GM13977 (cell line): ENCODE measurements around the gene ATXN7L3B.
"Not testable (repeated sequence)": the region's sequence is repeated elsewhere in the genome, so short reads cannot be mapped to it uniquely, and the experiment has no call there.

ENCODE experiments used
- DNase-seq: peaks from one replicate; pipeline ENCODE4 v3.0.0; 2012; ENCODE audit warnings: low spot score
- in situ Hi-C: fragments of 300-500 bp; cut with MboI; formaldehyde crosslinking; loops from one replicate; pipeline ENCODE4 v1.12.0; 2022; ENCODE audit warnings: low sequenced_read_pairs, low pct_unique_long_range_greater_than_20kb, mixed read lengths, inconsistent platforms; ENCODE audit not compliant: unreplicated experiment
- TF ChIP-seq, protein P1 (sequence below): IDR thresholded peaks from 2 replicates; pipeline ENCODE4 v1.5.1; 2012; ENCODE audit warnings: mild to moderate bottlenecking, control low read depth; ENCODE audit not compliant: insufficient read depth; ENCODE audit errors: extremely low read depth, missing control alignments

Gene ATXN7L3B, protein sequence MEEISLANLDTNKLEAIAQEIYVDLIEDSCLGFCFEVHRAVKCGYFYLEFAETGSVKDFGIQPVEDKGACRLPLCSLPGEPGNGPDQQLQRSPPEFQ

DNA sequence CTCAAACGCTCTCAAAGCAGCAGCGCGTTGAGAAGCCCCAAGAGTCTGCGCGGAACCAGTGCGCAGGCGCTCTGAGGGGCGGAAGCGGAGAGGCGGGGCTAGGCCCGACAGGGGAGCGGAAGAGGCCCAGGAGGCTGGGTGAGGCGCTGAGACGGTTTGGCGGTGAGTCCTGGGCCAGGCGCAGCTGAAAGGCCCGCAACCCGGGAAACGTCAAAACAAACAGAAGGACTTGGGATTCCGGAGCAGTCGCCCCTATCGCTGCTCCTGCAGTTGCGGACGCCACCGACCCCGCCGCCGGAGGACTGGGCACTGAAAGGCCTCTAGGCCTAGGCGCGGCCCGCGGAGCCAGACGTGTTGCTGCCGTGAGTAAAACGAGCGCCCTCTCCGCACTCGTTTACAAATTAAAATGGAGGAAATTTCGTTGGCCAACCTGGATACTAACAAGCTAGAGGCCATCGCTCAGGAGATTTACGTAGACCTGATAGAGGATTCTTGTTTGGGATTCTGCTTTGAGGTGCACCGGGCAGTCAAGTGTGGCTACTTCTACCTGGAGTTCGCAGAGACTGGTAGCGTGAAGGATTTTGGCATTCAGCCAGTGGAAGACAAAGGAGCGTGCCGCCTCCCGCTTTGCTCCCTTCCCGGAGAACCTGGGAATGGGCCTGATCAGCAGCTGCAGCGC lies at the start of gene ATXN7L3B:
Gene ATXN7L3B, plus strand, starts transcription at position 129 of the 679 bp plus-strand sequence. Its CDS starts 278 bp downstream, at position 407.
- in situ Hi-C loops, result no loop called here
- TF ChIP-seq, protein P1, sequence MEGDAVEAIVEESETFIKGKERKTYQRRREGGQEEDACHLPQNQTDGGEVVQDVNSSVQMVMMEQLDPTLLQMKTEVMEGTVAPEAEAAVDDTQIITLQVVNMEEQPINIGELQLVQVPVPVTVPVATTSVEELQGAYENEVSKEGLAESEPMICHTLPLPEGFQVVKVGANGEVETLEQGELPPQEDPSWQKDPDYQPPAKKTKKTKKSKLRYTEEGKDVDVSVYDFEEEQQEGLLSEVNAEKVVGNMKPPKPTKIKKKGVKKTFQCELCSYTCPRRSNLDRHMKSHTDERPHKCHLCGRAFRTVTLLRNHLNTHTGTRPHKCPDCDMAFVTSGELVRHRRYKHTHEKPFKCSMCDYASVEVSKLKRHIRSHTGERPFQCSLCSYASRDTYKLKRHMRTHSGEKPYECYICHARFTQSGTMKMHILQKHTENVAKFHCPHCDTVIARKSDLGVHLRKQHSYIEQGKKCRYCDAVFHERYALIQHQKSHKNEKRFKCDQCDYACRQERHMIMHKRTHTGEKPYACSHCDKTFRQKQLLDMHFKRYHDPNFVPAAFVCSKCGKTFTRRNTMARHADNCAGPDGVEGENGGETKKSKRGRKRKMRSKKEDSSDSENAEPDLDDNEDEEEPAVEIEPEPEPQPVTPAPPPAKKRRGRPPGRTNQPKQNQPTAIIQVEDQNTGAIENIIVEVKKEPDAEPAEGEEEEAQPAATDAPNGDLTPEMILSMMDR, result peak; percentile 4
- DNase-seq, result peak; percentile 90

DNA sequence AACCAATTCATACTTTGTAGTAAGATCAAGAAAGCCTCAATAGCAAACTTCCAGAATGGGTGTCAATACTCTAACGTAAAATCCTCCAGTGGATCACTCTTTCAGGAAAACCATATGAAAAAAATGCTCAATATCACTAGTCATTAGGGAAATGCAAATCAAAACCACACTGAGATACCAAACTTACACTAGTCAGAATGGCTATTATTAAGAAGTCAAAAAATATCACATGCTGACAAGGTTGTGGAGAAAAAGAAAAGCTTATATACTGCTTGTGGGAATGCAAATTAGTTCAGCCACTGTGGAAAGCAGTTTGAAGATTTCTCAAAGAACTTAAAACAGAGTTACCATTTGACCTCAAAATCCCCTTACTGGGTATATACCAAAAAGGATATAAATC lies 49.5 kb upstream of the ATXN7L3B start:
- DNase-seq, result no peak
- in situ Hi-C loops, result no loop called here
- TF ChIP-seq, protein P1, result no peak

DNA sequence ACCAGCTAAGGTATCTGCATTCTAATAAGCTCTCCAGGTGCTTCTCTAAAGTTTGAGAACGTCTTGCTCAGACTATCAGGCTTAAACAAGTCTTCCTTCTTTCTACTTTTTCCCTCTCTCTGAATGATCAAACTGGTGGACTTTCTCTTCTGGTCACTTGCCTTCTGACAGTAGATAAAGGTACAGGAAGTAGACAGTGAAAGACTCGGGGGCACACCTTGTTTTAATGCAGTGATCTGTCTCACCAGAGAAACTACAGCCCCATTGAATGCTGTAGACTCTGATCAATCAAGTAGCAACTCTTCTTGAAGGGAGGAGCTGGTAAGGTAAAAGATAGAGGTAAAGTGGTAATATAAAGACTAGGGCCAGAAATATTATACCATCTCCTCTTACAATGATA lies 48.1 kb upstream of the ATXN7L3B start:
- TF ChIP-seq, protein P1, result no peak
- no peak for DNase-seq
- in situ Hi-C loops, result no loop called here

DNA sequence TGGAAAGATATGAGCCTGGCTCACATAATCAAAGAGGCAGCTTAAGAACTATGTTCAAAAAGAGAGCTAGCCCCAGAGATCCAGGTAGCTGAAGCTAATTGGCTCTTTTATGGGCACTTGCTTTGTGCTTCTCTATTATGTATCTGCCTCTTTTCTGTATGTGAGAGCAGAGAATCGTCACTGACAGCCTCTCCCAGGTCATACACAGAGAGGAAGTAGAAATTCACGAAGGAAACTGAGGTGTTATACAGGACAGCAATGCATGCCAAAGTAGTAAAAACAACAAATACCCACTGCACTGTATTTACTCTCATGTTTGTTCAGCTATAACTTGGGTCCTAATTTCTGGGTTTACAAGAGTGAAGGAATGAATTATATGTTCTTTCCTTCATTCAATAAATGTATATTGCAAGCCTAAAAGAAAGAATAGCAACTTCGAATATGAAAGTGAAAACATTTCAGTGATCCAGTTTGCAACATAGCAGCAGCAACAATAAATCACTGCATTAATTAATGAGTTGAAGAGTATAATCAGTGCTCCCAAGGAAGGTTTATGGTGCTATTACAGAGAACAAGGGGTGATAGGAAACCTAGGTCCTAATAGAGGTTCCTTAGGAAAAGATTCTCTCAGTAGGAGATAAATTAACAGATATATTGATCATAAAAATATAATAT lies 47.1 kb upstream of the ATXN7L3B start:
- no peak for DNase-seq
- TF ChIP-seq, protein P1, result no peak
- in situ Hi-C loops, result no loop called here

DNA sequence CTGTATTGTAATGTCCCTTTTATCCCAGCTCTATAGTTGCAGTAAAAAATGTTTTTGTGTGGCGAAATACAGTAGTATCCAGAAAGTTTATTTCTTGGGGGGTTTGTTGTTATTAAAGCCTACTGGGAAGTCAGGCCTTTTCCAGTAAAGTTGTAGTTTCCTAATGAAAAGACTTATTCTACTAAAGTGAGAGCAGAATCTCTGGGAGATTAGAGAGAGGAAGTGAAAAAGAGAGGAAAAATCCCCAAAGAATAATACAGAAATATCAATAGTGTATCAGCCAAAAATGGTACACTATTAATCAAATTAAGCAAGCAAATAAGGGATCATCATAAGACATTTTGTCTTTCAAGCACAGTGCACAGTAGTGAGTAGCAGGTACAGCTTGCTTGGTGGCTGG lies 46.3 kb upstream of the ATXN7L3B start:
- TF ChIP-seq, protein P1, result no peak
- no peak for DNase-seq
- in situ Hi-C loops, result no loop called here

DNA sequence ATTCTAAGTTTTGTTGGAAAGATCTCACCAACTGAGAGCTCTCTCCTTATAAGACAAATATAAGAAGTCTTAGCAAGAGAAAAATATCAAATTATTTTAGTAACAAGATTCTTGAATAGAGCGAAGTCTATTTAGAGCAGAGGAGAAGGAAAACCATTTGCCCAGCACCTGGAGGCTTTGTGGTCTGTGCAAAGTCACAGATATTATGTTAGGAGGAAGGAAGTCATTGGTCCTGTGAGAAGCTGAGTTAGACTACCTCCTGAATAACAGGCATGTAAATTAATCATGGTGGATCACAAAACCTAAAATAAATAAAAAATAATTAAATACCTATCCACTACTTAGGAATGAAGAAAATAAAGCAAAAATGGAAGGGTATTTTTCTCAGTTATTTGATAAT lies 38.4 kb upstream of the ATXN7L3B start:
- TF ChIP-seq, protein P1, result no peak
- in situ Hi-C loops, result no loop called here
- no peak for DNase-seq

DNA sequence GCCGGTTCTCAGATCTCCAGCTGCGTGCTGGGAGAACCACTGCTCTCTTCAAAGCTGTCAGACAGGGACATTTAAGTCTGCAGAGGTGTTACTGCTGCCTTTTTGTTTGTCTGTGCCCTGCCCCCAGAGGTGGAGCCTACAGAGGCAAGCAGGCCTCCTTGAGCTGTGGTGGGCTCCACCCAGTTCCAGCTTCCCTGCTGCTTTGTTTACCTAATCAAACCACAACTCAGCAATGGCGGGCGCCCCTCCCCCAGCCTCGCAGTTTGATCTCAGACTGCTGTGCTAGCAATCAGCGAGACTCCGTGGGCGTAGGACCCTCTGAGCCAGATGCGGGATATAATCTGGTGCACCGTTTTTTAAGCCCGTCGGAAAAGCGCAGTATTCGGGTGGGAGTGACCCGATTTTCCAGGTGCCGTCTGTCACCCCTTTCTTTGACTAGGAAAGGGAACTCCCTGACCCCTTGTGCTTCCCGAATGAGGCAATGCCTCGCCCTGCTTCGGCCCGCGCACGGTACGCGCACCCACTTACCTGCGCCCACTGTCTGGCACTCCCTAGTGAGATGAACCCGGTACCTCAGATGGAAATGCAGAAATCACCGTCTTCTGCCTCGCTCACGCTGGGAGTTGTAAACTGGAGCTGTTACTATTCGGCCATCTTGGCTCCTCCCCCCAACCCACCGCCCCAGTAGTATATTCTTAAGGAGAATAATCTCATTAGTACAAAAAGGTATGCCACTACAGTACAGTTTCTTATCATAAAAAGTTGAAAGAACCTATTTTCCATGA lies 28.6 kb upstream of the ATXN7L3B start:
- in situ Hi-C loops, DNase-seq: not testable (repeated sequence)
